Measurements from ENCODE around the gene RSBN1L. TPM values are rescaled to one million over a fixed set of nuclear protein-coding genes. Genes with fewer than 3 reads are reported as not detected.

Gene RSBN1L
- total RNA-seq, 1 experiment from 2014 or later: 15.5 TPM

DNA sequence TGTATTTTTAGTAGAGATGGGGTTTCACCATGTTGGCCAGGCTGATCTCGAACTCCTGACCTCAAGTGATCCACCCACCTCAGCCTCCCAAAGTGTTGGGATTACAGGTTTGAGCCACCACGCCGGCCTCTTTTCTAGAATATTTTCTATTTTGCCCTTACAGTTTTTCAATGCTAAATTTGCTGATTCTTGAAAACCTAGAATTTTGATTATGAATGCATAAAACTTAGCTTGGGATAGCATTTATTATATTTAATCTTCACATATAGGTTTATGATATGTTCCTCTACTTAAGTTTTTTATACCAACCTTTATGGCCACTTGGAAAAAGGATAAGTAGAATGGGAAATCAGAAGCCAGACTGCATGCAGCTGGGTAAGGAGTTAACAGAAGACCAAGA, 99.8 kb downstream of the RSBN1L start:
- Histone ChIP-seq H3K79me2 (ENCODE audit: insufficient read depth, low read length) (peaks cover 54% of the 10 kb centered on the region), H3K4me1 (ENCODE audit: control insufficient read depth in 1 of 2, insufficient read depth in 2 of 2, low read length in 2 of 2) (peaks cover 3 to 17% of the 10 kb centered on the region in 2 experiments; a peak in 3 of 4 replicates), H3K4me2 (ENCODE audit: low read length) (peak overlapping the region; percentile 82; the same call in 1 of the 2 replicates), H3K9ac (ENCODE audit: low read length) (no peak overlapping the region), H2AFZ (ENCODE audit: low read depth, low read length, poor library complexity, severe bottlenecking) (no peak overlapping the region), H3K9me2 (ENCODE audit: insufficient read depth) (no peaks in the 10 kb centered on the region), H4K20me1 (ENCODE audit: insufficient read depth) (no peaks in the 10 kb centered on the region), H3K4me3 (replicated peaks in 1 of 2; ENCODE audit: low read depth in 1 of 2, low read length in 2 of 2) (no peak overlapping the region), H3K9me3 (ENCODE audit: control insufficient read depth in 1 of 2, insufficient read depth in 1 of 2, low read depth in 1 of 2, low read length in 2 of 2) (no peaks in the 10 kb centered on the region), H3K27ac (ENCODE audit: low read depth, low read length) (no peak overlapping the region), H3K27me3 (ENCODE audit: insufficient read depth, low read length) (no peaks in the 10 kb centered on the region), H3K36me3 (ENCODE audit: control insufficient read depth in 1 of 2, insufficient read depth in 2 of 2, low read length in 2 of 2) (0 out of 4 replicates have a peak, but pooled peaks cover 0 to 4% of the 10 kb centered on the region in 2 experiments)
- intact Hi-C loops (cut with micrococcal nuclease): no loop called here
- POLR2A ChIA-PET: no interaction called here
- no peak for DNase-seq (ENCODE audit: low read depth, low spot score)
- TF ChIP-seq SP1 (IDR thresholded peaks at IDR 0.05; ENCODE audit: low read depth) (no peak), EZH2phosphoT487 (IDR thresholded peaks at IDR 0.05; ENCODE audit: borderline replicate concordance) (no peak)
- TF ChIP-seq, protein P1, sequence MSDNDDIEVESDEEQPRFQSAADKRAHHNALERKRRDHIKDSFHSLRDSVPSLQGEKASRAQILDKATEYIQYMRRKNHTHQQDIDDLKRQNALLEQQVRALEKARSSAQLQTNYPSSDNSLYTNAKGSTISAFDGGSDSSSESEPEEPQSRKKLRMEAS (IDR thresholded peaks at IDR 0.05): no peak
- BruUV-seq (replicated peaks): no TSS peak
- no peak for ATAC-seq
- CTCF ChIA-PET: no interaction called here
- RAD21 ChIA-PET (ENCODE audit: low non-redundant PET in 1 of 2, low total read pairs in 2 of 2, uncharacterized antibody in 2 of 2, unreplicated experiment in 2 of 2): no interaction called here

DNA sequence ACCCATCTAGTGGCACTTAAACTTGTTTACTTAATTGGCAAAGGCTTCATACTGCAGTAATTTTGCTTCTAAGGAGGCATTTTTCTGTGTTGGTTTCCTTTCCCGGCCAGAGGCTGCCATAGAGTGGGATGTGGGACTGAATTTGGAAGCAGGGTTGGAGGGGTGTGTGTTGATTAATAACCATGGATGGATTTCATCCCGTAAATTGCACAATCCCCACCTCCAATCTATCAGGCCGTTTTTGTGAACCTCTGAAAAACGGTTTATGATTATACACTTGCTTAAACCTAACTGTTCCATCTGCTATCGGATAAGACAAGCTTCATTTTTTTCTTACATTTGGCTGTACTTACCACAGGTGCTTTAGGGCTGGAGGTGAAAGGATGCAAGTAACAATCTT, 100.7 kb downstream of the RSBN1L start:
- H3K79me2 ChIP-seq (ENCODE audit: insufficient read depth, low read length): peaks cover 59% of the 10 kb centered on the region
- POLR2A ChIA-PET: no interaction called here
- BruUV-seq (replicated peaks): no TSS peak

More for the DNA sequence above, 100.7 kb downstream of the RSBN1L start:
- ChIA-PET RAD21 (ENCODE audit: low non-redundant PET in 1 of 2, low total read pairs in 2 of 2, uncharacterized antibody in 2 of 2, unreplicated experiment in 2 of 2) (no interaction called here), CTCF (no interaction called here)
- H3K4me2 ChIP-seq (ENCODE audit: low read length): peak overlapping the region; percentile 82
- H3K9ac ChIP-seq (ENCODE audit: low read length): peak overlapping the region; percentile 79
- no peak overlapping the region for H3K27ac ChIP-seq (ENCODE audit: low read depth, low read length)
- no peak for ATAC-seq
- H3K27me3 ChIP-seq (ENCODE audit: insufficient read depth, low read length): no peaks in the 10 kb centered on the region
- peaks cover 3 to 17% of the 10 kb centered on the region in 2 experiments; a peak in 3 of 4 replicates for H3K4me1 ChIP-seq (ENCODE audit: control insufficient read depth in 1 of 2, insufficient read depth in 2 of 2, low read length in 2 of 2)
- H3K36me3 ChIP-seq (ENCODE audit: control insufficient read depth in 1 of 2, insufficient read depth in 2 of 2, low read length in 2 of 2): 0 out of 4 replicates have a peak, but pooled peaks cover 0 to 4% of the 10 kb centered on the region in 2 experiments
- TF ChIP-seq, protein P2, sequence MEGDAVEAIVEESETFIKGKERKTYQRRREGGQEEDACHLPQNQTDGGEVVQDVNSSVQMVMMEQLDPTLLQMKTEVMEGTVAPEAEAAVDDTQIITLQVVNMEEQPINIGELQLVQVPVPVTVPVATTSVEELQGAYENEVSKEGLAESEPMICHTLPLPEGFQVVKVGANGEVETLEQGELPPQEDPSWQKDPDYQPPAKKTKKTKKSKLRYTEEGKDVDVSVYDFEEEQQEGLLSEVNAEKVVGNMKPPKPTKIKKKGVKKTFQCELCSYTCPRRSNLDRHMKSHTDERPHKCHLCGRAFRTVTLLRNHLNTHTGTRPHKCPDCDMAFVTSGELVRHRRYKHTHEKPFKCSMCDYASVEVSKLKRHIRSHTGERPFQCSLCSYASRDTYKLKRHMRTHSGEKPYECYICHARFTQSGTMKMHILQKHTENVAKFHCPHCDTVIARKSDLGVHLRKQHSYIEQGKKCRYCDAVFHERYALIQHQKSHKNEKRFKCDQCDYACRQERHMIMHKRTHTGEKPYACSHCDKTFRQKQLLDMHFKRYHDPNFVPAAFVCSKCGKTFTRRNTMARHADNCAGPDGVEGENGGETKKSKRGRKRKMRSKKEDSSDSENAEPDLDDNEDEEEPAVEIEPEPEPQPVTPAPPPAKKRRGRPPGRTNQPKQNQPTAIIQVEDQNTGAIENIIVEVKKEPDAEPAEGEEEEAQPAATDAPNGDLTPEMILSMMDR (IDR thresholded peaks at IDR 0.05 in 2 of 3, conservative IDR thresholded peaks at IDR 0.05 in 1 of 3; ENCODE audit: borderline replicate concordance in 1 of 3, insufficient read depth in 1 of 3, low read depth in 2 of 3, low read length in 2 of 3): no peak
- TF ChIP-seq EZH2 (IDR thresholded peaks at IDR 0.05) (no peak), SP1 (IDR thresholded peaks at IDR 0.05; ENCODE audit: low read depth) (no peak), JUND (IDR thresholded peaks at IDR 0.05) (no peak), POLR2A (IDR thresholded peaks at IDR 0.05; ENCODE audit: borderline replicate concordance, extremely low read depth, insufficient read depth, insufficient read length) (no peak), YY1 (IDR thresholded peaks at IDR 0.05; ENCODE audit: extremely low read depth, insufficient replicate concordance, low read depth, low read length) (no peak), POLR2AphosphoS5 (IDR thresholded peaks at IDR 0.05; ENCODE audit: low read depth, low read length) (no peak), ELF1 (IDR thresholded peaks at IDR 0.05; ENCODE audit: borderline replicate concordance, low read depth) (no peak)
- TF ChIP-seq, protein P3, sequence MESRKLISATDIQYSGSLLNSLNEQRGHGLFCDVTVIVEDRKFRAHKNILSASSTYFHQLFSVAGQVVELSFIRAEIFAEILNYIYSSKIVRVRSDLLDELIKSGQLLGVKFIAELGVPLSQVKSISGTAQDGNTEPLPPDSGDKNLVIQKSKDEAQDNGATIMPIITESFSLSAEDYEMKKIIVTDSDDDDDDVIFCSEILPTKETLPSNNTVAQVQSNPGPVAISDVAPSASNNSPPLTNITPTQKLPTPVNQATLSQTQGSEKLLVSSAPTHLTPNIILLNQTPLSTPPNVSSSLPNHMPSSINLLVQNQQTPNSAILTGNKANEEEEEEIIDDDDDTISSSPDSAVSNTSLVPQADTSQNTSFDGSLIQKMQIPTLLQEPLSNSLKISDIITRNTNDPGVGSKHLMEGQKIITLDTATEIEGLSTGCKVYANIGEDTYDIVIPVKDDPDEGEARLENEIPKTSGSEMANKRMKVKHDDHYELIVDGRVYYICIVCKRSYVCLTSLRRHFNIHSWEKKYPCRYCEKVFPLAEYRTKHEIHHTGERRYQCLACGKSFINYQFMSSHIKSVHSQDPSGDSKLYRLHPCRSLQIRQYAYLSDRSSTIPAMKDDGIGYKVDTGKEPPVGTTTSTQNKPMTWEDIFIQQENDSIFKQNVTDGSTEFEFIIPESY (IDR thresholded peaks at IDR 0.05; ENCODE audit: extremely low read depth, insufficient replicate concordance, low read length): no peak
- no peak overlapping the region for H2AFZ ChIP-seq (ENCODE audit: low read depth, low read length, poor library complexity, severe bottlenecking)
- H3K9me3 ChIP-seq (ENCODE audit: control insufficient read depth in 1 of 2, insufficient read depth in 1 of 2, low read depth in 1 of 2, low read length in 2 of 2): no peaks in the 10 kb centered on the region
- no peak for DNase-seq (ENCODE audit: low read depth, low spot score)
- no peaks in the 10 kb centered on the region for H3K9me2 ChIP-seq (ENCODE audit: insufficient read depth)
- H4K20me1 ChIP-seq (ENCODE audit: insufficient read depth): no peaks in the 10 kb centered on the region
- H3K4me3 ChIP-seq (replicated peaks in 1 of 2; ENCODE audit: low read depth in 1 of 2, low read length in 2 of 2): peak overlapping the region; percentile 88 to 95
- intact Hi-C loops (cut with micrococcal nuclease): no loop called here

Measured in HCT116 (cell line).